ENCODE data around the gene SHROOM3. TPM values are rescaled to one million over a fixed set of nuclear protein-coding genes. Genes with fewer than 3 reads are reported as not detected.
A peak's percentile ranks its signal among the peaks of the same experiment; 100 is the strongest.

The SHROOM3 gene
- total RNA-seq, 1 experiment from 2014 or later: 27.6 TPM

DNA sequence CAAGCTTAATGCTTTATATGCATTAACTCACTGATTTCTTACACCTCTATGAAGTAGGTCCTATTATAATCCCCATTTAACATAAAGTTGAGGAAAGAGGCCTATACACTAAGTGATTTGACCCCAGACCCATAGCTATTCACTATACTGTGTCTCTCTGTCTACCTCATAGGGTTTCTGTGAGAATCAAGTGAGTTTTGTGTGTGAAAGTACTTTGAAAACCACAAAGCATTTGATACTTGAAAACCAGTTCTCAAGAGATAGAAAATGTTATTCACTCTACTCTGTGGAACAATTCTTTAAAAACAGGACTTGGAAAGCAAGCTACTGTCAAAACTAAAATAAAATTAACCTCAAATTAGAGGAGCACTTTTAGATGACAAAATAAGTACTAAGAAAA is 35.0 kb downstream of the SHROOM3 start:
- Histone ChIP-seq H2BK5ac (ENCODE audit: insufficient read length, low read length) (no peak overlapping the region), H3K9ac (ENCODE audit: extremely low read depth, insufficient read length, low read length) (no peak overlapping the region), H3K27ac (ENCODE audit: insufficient read length, low read depth, low read length) (no peak overlapping the region), H4K20me1 (ENCODE audit: control insufficient read depth, insufficient read depth, insufficient read length) (no peaks in the 10 kb centered on the region), H2AFZ (ENCODE audit: low read length) (no peak overlapping the region), H3K4ac (ENCODE audit: low read depth, low read length) (no peak overlapping the region), H3K4me2 (ENCODE audit: insufficient read depth, insufficient read length, low read length) (no peak overlapping the region), H3K23ac (ENCODE audit: insufficient read length, low read depth, low read length) (no peak overlapping the region), H4K91ac (ENCODE audit: insufficient read length, low read depth, low read length) (no peak overlapping the region), H2BK15ac (ENCODE audit: low read depth, low read length) (no peak overlapping the region), H3K56ac (ENCODE audit: insufficient read length, low read depth, low read length) (no peak overlapping the region), H2BK12ac (ENCODE audit: insufficient read length, low read depth, low read length) (no peak overlapping the region), H3K14ac (ENCODE audit: insufficient read depth, low read length) (no peak overlapping the region), H3K27me3 (ENCODE audit: insufficient read depth, low read length) (no peaks in the 10 kb centered on the region), H3T11ph (ENCODE audit: low read length) (no peak overlapping the region), H2BK120ac (ENCODE audit: low read depth, low read length, poor library complexity, severe bottlenecking) (no peak overlapping the region), H3K9me3 (ENCODE audit: control insufficient read depth, low read depth, low read length) (no peaks in the 10 kb centered on the region), H3K79me2 (ENCODE audit: insufficient read depth, low read length) (no peaks in the 10 kb centered on the region), H4K8ac (replicated peaks; ENCODE audit: insufficient read length, low read depth, low read length) (no peak overlapping the region), H2BK20ac (ENCODE audit: low read depth, low read length, poor library complexity, severe bottlenecking) (no peak overlapping the region), H3K79me1 (ENCODE audit: insufficient read depth, low read depth, low read length, poor library complexity, severe bottlenecking) (no peaks in the 10 kb centered on the region), H4K5ac (ENCODE audit: insufficient read length, low read depth, low read length) (no peak overlapping the region), H2AK5ac (ENCODE audit: insufficient read length, low read length) (no peak overlapping the region), H3K23me2 (ENCODE audit: insufficient read length, low read depth, low read length, poor library complexity, severe bottlenecking) (no peaks in the 10 kb centered on the region), H3K4me1 (ENCODE audit: insufficient read depth, low read length) (no peaks in the 10 kb centered on the region), H3K18ac (ENCODE audit: insufficient read length, low read depth, low read length) (no peak overlapping the region)
- H3K27ac Mint-ChIP-seq: peak overlapping the region in 1 of 3 experiments; percentile 3; a peak in 1 of 7 replicates
- TF ChIP-seq, protein P1, sequence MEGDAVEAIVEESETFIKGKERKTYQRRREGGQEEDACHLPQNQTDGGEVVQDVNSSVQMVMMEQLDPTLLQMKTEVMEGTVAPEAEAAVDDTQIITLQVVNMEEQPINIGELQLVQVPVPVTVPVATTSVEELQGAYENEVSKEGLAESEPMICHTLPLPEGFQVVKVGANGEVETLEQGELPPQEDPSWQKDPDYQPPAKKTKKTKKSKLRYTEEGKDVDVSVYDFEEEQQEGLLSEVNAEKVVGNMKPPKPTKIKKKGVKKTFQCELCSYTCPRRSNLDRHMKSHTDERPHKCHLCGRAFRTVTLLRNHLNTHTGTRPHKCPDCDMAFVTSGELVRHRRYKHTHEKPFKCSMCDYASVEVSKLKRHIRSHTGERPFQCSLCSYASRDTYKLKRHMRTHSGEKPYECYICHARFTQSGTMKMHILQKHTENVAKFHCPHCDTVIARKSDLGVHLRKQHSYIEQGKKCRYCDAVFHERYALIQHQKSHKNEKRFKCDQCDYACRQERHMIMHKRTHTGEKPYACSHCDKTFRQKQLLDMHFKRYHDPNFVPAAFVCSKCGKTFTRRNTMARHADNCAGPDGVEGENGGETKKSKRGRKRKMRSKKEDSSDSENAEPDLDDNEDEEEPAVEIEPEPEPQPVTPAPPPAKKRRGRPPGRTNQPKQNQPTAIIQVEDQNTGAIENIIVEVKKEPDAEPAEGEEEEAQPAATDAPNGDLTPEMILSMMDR (conservative IDR thresholded peaks at IDR 0.05): no peak
- H3K36me3 Mint-ChIP-seq (ENCODE audit: insufficient read depth in 1 of 3, low read depth in 3 of 3): peaks cover 0 to 3% (median 0%) of the 10 kb centered on the region in 3 experiments; a peak in 1 of 7 replicates
- H3K27me3 Mint-ChIP-seq (ENCODE audit: low read depth): no peaks in the 10 kb centered on the region
- no peak overlapping the region for H3K4me3 Mint-ChIP-seq
- no peak for DNase-seq
- H3K9me3 Mint-ChIP-seq: peaks cover 0 to 4% of the 10 kb centered on the region in 2 experiments; a peak in 3 of 5 replicates
- H3K4me1 Mint-ChIP-seq: peaks cover 2 to 6% of the 10 kb centered on the region in 2 experiments
